BLaER1 treated with 17β-estradiol and CSF1 and Interleukin-3, amounts not matched to agents 10 nM and 100 nM (cell line): ENCODE results near the gene DNAJC6.
"Not testable (repeated sequence)": the region's sequence is repeated elsewhere in the genome, so short reads cannot be mapped to it uniquely, and the experiment has no call there.

Experiments
- H3K27ac ChIP-seq, 11 experiments: shearing (Covaris generic); formaldehyde crosslinking; 2 replicates each; pipeline ENCODE4 v1.8.1; 2022
- H3K27me3 ChIP-seq, 11 experiments: shearing (Covaris generic); formaldehyde crosslinking; 2 replicates each; pipeline ENCODE4 v1.8.1; 2022
- H3K36me3 ChIP-seq, 11 experiments: shearing (Covaris generic); formaldehyde crosslinking; 2 replicates each; pipeline ENCODE4 v1.8.1; 2022
- H3K4me1 ChIP-seq, 10 experiments: shearing (Covaris generic); formaldehyde crosslinking; 2 replicates each; pipeline ENCODE4 v1.8.1; 2022
- H3K4me2 ChIP-seq, 11 experiments: shearing (Covaris generic); formaldehyde crosslinking; 2 replicates each; pipeline ENCODE4 v1.8.1; 2022
- H3K4me3 ChIP-seq, 10 experiments: shearing (Covaris generic); formaldehyde crosslinking; 2 replicates each; pipeline ENCODE4 v1.8.1; 2022
- H3K9ac ChIP-seq, 11 experiments: shearing (Covaris generic); formaldehyde crosslinking; 2 replicates each; pipeline ENCODE4 v1.8.1; 2022
- H3K9me3 ChIP-seq, 11 experiments: shearing (Covaris generic); formaldehyde crosslinking; replicated peaks in 1 of 11; 2 replicates each; pipeline ENCODE4 v1.8.1; 2022
- H4K20me1 ChIP-seq, 11 experiments: shearing (Covaris generic); formaldehyde crosslinking; 2 replicates each; pipeline ENCODE4 v1.8.1; 2022
- Cebpa-rat ChIP-seq, 11 experiments: shearing (Covaris generic); IDR thresholded peaks; 2 replicates each; pipeline ENCODE4 v1.8.1; 2022

Gene DNAJC6

GRCh38 chr1:65284229-65284628, 25.1 kb upstream of the DNAJC6 start:
- Histone ChIP-seq H3K27ac (no peak overlapping the region), H3K4me1 (peaks cover 0 to 5% (median under 1%) of the 10 kb centered on the region in 10 experiments; a peak in 6 of 20 replicates), H3K27me3 (no peaks in the 10 kb centered on the region), H3K9ac (no peak overlapping the region), H3K9me3 (no peaks in the 10 kb centered on the region), H4K20me1 (no peaks in the 10 kb centered on the region), H3K4me2 (no peak overlapping the region), H3K36me3 (no peaks in the 10 kb centered on the region), H3K4me3 (no peak overlapping the region)
- no peak for TF ChIP-seq Cebpa-rat (IDR thresholded peaks at IDR 0.05)

DNA sequence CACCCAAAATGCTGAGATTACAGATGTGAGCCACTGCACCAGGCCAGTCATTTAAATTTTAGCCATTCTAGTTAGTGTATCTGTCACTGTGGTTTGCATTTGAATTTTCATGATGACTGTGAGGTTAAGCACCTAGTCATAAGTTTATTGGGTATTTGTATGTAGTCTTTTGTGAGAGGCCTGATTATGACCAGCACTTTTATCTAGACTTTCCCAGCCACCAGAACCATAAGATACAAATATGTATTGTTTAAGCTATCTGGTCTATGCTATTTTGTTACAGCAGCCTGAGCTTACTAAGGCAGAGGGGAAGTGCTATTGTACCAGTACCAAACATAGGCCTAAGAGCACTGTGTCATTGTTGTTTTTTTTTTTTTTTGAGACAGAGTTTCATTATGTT, 19.9 kb upstream of the DNAJC6 start:
- no peak overlapping the region for H3K27ac ChIP-seq
- no peaks in the 10 kb centered on the region for H4K20me1 ChIP-seq
- H3K4me1 ChIP-seq, result no peaks in the 10 kb centered on the region
- H3K9me3 ChIP-seq, result no peaks in the 10 kb centered on the region
- no peak overlapping the region for H3K4me3 ChIP-seq
- no peaks in the 10 kb centered on the region for H3K36me3 ChIP-seq
- no peak overlapping the region for H3K9ac ChIP-seq
- TF ChIP-seq Cebpa-rat (IDR thresholded peaks at IDR 0.05), result no peak
- H3K4me2 ChIP-seq, result no peak overlapping the region
- H3K27me3 ChIP-seq, result no peaks in the 10 kb centered on the region

- H3K4me2 ChIP-seq, H3K4me3 ChIP-seq, H3K27me3 ChIP-seq, H3K27ac ChIP-seq, H3K9me3 ChIP-seq, H4K20me1 ChIP-seq, H3K4me1 ChIP-seq, H3K36me3 ChIP-seq, H3K9ac ChIP-seq: not testable (repeated sequence)
Measured at GRCh38 chr1:65291818-65292217, 17.5 kb upstream of the DNAJC6 start.

GRCh38 chr1:65292861-65293593, 16.3 kb upstream of the DNAJC6 start:
- no peak overlapping the region for H3K9ac ChIP-seq
- no peak for TF ChIP-seq Cebpa-rat (IDR thresholded peaks at IDR 0.05)
- H3K27me3 ChIP-seq, result no peaks in the 10 kb centered on the region
- no peaks in the 10 kb centered on the region for H3K9me3 ChIP-seq
- H3K4me1 ChIP-seq, result no peaks in the 10 kb centered on the region
- no peaks in the 10 kb centered on the region for H3K36me3 ChIP-seq
- H3K27ac ChIP-seq, result no peak overlapping the region
- no peaks in the 10 kb centered on the region for H4K20me1 ChIP-seq
- H3K4me3 ChIP-seq, result no peak overlapping the region
- no peak overlapping the region for H3K4me2 ChIP-seq

DNA sequence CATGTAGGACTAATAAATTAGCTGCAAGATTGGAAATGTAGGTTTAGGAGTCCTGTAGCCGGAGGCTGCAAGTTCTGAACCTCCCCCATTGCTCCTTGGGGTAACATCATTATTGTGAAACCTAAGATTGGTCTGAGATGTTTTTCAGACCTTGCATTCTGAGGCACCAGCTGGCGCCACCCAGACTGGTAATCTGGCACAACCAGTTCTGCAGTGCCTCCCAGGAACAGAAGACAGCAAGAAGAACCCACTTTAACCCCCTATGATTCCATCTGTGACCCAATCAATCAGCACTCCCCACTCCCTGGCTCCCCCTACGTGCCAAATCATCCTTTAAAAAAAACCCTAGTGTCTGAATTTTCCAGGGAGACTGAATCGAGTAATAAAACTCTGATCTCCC, 11.6 kb upstream of the DNAJC6 start:
- H3K9me3 ChIP-seq, result no peaks in the 10 kb centered on the region
- H3K9ac ChIP-seq, result no peak overlapping the region
- no peaks in the 10 kb centered on the region for H3K36me3 ChIP-seq
- no peaks in the 10 kb centered on the region for H3K4me1 ChIP-seq
- no peaks in the 10 kb centered on the region for H3K27me3 ChIP-seq
- no peak for TF ChIP-seq Cebpa-rat (IDR thresholded peaks at IDR 0.05)
- H3K27ac ChIP-seq, result no peak overlapping the region
- H4K20me1 ChIP-seq, result no peaks in the 10 kb centered on the region
- H3K4me3 ChIP-seq, result no peak overlapping the region
- no peak overlapping the region for H3K4me2 ChIP-seq

DNA sequence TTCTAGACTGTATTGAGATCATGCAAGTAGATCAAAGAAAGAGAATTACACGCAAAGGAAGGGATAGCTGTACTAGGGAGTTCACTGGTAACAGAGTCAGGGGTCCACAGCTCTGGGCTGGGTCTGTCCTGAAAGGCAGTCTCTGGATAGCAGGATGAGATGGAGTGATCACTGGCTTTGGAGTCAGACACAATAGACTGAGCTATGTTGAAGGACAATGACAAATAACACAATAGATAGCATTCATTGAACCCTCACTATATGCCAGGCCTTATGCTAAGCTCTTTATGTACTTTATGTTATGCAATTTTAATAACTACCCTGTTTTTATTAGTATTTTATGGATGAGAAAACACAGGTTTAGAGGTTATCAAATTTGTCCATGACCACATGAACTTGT, 10.0 kb upstream of the DNAJC6 start:
- H3K27ac ChIP-seq, result no peak overlapping the region
- H3K27me3 ChIP-seq, result no peaks in the 10 kb centered on the region
- H3K9me3 ChIP-seq, result no peaks in the 10 kb centered on the region
- no peak overlapping the region for H3K9ac ChIP-seq
- H3K4me1 ChIP-seq, result no peaks in the 10 kb centered on the region
- no peaks in the 10 kb centered on the region for H3K36me3 ChIP-seq
- no peak for TF ChIP-seq Cebpa-rat (IDR thresholded peaks at IDR 0.05)
- H3K4me3 ChIP-seq, result no peak overlapping the region
- H3K4me2 ChIP-seq, result no peak overlapping the region
- no peaks in the 10 kb centered on the region for H4K20me1 ChIP-seq

DNA sequence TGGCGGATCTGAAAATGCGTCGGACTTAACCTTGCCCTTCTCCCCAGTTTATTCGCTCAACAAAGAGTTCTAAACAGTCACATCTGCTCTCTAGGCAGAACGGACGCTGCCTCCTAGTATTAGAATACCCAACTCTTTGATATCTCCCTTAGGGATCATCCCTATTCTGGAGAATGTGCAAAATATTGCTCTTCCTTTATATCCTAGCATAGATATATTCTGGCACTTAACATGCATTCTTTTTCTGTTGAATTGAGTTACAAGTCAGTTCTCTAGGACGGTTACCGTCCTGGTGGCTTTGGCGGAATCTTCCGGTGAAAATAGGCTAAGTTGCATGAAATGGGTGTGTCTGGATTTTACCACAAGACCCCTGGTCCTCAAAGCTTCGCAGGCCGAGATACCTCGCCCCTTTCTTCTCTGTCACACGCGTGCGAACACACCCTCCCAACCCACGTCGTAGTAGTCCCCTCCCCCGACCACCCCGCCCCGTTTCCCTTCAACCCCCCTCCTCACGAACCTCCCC, 501 bp upstream of the DNAJC6 start:
- H3K36me3 ChIP-seq, result no peaks in the 10 kb centered on the region
- H3K4me3 ChIP-seq, result no peak overlapping the region
- no peak overlapping the region for H3K9ac ChIP-seq
- no peak for TF ChIP-seq Cebpa-rat (IDR thresholded peaks at IDR 0.05)
- H3K9me3 ChIP-seq, result peaks cover 0 to 7% (median 0%) of the 10 kb centered on the region in 11 experiments; a peak in 4 of 22 replicates
- no peaks in the 10 kb centered on the region for H3K4me1 ChIP-seq
- no peaks in the 10 kb centered on the region for H4K20me1 ChIP-seq
- H3K27ac ChIP-seq, result no peak overlapping the region
- H3K27me3 ChIP-seq, result no peaks in the 10 kb centered on the region
- H3K4me2 ChIP-seq, result no peak overlapping the region

DNA sequence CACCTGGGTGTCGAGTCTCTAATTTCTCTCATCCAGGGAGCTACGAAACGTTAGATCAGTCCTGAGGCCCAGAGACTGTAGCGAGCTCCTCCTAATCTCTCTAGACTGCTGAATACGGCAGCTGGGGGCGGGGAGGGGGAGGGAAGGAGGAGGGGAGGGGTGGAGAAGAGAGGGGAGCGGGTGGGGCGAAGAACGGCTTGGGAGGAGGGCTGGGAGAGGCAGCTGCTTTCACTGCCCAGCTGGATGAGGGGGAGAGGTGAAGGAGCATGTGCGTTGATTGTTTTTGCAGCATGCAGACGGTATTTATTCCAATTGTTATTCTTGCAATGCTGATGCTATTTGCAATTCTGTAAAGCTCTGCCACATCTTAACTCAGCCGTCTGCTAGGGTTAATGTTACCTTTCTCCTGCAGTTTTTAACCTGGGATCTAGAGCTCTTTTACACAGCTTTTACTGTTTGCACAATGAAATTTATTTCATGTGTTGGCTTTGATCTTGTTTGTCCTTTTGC, 790 bp downstream of the DNAJC6 start:
- H3K4me2 ChIP-seq, result no peak overlapping the region
- H4K20me1 ChIP-seq, result no peaks in the 10 kb centered on the region
- H3K36me3 ChIP-seq, result no peaks in the 10 kb centered on the region
- H3K9me3 ChIP-seq, result peaks cover 0 to 7% (median 0%) of the 10 kb centered on the region in 11 experiments; a peak in 4 of 22 replicates
- H3K4me1 ChIP-seq, result no peaks in the 10 kb centered on the region
- TF ChIP-seq Cebpa-rat (IDR thresholded peaks at IDR 0.05), result no peak
- no peak overlapping the region for H3K27ac ChIP-seq
- no peaks in the 10 kb centered on the region for H3K27me3 ChIP-seq
- no peak overlapping the region for H3K4me3 ChIP-seq
- H3K9ac ChIP-seq, result no peak overlapping the region

GRCh38 chr1:65311760-65312159, 2.4 kb downstream of the DNAJC6 start:
- Histone ChIP-seq H3K4me3 (no peak overlapping the region), H3K36me3 (no peaks in the 10 kb centered on the region), H3K9ac (no peak overlapping the region), H3K4me1 (no peaks in the 10 kb centered on the region), H3K27ac (no peak overlapping the region), H3K4me2 (no peak overlapping the region), H4K20me1 (no peaks in the 10 kb centered on the region), H3K9me3 (peaks cover 0 to 7% (median 0%) of the 10 kb centered on the region in 11 experiments; a peak in 4 of 22 replicates), H3K27me3 (no peaks in the 10 kb centered on the region)
- TF ChIP-seq Cebpa-rat (IDR thresholded peaks at IDR 0.05), result no peak

GRCh38 chr1:65316233-65316632, 6.9 kb downstream of the DNAJC6 start:
- no peak for TF ChIP-seq Cebpa-rat (IDR thresholded peaks at IDR 0.05)

More at GRCh38 chr1:65316233-65316632, 6.9 kb downstream of the DNAJC6 start:
- H3K4me3 ChIP-seq, result no peak overlapping the region
- no peaks in the 10 kb centered on the region for H4K20me1 ChIP-seq
- H3K36me3 ChIP-seq, result no peaks in the 10 kb centered on the region
- no peak overlapping the region for H3K27ac ChIP-seq
- no peaks in the 10 kb centered on the region for H3K27me3 ChIP-seq
- no peak overlapping the region for H3K9ac ChIP-seq
- no peaks in the 10 kb centered on the region for H3K4me1 ChIP-seq
- peaks cover 0 to 16% (median 9%) of the 10 kb centered on the region in 11 experiments; a peak in 11 of 22 replicates for H3K9me3 ChIP-seq
- H3K4me2 ChIP-seq, result no peak overlapping the region
